GM12892 (cell line): ENCODE results near the gene GULP1.

ENCODE experiments used
- POLR2A ChIP-seq: IDR thresholded peaks from 2 replicates; pipeline ENCODE4 v1.6.1; 2011; ENCODE audit warnings: low read depth, low read length, control low read depth
- TAF1 ChIP-seq: IDR thresholded peaks from 2 replicates; pipeline ENCODE4 v1.6.1; 2011; ENCODE audit warnings: low read depth, mild to moderate bottlenecking, control low read depth, low read length, borderline replicate concordance

- no peak for TF ChIP-seq POLR2A
- no peak for TF ChIP-seq TAF1
These were observed 72.5 kb downstream of the GULP1 start for GRCh38 chr2:188364033-188364630.
